ENCODE data around the gene C11orf42.

The C11orf42 gene, protein sequence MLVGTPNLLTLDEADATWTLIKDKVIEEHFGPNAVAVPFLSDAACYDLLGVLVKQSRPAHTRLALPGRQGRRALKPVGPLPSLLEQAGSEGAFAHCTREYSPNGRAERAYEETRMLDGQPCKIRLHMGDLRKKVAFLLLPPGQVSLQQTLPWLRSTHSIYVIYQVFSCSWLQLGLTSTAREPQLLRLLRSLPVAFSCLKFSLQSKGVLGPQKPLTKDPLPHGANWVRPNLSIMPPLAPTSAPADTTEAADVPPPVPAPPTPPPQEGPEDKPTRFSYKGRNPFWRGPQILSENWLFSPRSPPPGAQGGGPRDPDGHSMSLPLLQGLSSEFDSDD

DNA sequence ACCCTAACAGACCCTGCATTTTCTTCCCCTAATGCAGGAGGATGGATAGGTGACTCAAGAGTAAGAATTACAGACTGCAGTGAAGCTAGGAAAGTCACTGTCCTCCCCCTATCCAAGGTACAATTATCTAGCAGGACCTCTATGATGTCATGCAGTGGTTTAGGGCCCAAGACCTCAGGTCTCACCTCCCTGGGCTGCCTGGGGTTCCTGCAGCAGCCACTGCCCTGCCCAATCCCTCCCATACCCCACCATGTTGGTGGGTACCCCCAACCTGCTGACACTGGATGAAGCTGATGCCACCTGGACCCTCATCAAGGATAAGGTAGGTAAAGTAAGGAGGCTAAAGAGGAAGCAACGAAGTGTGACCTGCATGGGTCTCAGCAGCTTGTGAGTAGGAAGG, at the start of gene C11orf42:
C11orf42 (plus strand) TSS at position 192 of the 400 bp plus-strand sequence; CDS start at position 251, 59 bp downstream.
- no peak for DNase-seq

DNA sequence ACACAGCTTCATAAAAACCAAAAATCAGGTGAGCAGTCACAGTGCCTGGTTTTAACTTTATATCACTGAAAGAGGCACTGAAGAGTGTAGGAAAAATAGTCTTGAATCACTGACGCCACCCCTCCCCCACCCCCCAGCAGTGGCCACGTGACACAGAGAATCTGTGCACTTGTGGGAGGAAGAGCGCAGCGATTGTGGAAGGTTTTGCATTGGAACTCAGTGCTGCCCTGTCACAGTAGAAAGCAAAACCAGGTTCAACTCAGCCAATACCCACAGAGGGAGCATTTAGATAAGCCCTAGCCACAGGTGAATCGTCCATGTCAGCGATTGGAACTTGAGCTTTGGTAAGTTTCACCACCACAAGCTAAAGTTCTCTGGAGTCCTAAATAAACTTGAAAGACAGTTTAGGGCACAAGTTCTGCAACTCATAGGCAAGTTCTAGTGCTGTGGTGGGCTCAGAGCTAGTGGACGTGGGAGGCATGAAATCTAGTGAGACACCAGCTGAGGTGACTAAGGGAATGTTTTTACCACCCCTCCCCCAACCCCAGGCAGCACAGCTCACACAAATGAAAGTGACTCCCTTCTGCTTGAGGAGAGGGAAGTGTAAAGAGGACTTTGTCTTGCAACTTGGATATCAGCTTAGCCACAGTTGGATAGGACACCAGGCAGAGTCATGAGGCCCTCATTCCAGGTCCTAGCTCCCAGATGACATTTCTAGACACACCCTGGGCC, 48.6 kb upstream of the C11orf42 start:
- DNase-seq: no peak

DNA sequence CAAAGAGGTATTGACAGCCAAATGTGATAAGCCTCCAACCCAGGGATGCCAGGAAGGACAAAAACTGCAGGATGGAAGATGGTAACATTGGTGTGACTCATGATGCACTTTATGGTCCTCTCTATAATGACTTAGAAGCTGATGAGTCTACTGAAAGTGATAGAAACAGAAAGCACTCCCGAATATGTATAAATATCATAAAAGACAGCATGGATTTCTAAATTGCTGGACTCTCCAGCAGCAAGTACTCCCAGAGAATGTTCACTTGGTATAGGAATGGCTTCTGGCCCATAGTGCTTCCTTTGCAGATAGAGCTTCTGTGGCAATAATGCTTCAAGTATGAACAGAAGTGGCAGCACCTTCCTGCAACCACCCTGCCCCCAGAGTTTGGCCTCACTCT, 35.1 kb upstream of the C11orf42 start, which contains the start of gene OR52B2:
OR52B2 (minus strand) TSS at position 101 of the 400 bp plus-strand sequence; CDS start at position 101, 0 bp downstream.
- DNase-seq: no peak

DNA sequence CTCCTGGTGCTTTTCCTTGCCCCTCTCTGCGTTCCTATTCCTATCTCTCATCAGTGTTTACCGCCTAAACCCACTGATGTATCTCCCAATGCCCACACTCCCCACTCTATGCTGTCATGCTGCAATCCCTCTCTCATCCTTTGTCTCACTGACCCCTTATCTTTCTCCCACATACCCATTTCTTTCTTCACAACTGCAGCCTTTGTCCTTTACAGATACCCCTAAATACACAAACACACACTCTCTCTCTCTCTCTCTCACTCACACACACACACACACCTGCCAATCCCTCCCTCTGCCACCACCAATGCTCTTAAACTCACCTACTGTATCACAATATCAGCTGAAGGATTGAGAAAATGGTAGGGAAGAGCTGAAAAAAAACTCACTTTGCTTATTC, 29.9 kb upstream of the C11orf42 start:
- DNase-seq: no peak

DNA sequence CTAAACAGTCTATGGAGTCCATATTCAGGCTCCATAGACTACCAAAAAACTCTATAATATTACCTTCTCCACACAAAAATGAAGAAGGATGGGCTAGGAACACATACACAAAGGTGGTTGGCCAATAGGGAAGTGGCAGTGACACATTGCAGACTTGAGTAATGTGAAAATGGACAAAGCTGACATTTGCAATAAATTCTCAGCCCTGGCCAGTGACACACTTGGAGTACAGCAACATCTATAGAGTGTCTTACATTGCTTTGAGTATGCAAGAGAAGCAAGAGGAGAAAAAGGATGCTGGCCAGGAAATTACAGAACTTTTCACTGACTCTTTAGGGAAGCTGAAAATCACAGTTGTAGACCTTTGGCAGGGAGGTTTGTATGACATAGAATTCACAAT, 13.6 kb upstream of the C11orf42 start:
- no peak for DNase-seq

DNA sequence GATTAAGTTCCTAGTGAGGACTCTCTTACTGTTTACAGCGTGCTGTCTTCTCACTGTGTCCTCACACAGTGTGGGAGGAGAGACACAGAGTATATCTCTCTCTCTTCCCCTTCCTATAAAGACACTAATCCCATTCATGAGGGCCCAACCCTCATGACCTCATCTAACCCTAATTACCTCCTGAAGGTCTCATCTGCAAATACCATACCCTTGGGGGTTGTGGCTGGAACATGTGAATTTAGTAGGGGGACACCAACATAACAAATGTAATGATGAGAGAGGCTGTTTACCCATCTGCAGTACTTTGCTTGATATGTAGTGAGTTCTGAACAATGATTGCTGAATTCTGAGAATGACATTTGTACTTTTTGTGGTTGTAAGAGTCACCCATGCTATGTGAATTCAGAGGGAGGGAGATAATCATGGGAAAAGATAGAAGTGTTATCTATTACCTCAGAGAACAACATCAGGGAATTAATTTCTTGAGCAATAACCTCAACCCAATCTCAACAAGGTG, 11.2 kb upstream of the C11orf42 start:
- DNase-seq: no peak

DNA sequence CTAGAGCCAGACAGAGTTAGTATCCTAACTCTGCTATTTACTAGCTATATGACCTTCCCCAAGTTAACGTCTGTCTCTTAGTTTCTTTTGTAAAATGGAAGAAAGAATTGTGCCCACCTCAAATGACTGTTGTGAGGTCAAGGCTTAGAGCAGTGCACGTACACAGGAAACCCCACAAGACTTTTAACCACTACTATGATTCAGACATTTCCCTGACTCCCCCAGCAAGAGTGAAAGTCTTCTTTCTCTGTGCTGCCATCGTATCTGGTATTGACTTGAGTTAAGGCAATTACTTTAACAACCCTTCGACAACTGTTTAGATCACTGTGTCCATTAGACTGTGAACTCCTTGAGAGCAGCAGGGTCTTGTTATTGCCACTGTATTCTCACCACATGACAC, 9.0 kb upstream of the C11orf42 start:
- no peak for DNase-seq

DNA sequence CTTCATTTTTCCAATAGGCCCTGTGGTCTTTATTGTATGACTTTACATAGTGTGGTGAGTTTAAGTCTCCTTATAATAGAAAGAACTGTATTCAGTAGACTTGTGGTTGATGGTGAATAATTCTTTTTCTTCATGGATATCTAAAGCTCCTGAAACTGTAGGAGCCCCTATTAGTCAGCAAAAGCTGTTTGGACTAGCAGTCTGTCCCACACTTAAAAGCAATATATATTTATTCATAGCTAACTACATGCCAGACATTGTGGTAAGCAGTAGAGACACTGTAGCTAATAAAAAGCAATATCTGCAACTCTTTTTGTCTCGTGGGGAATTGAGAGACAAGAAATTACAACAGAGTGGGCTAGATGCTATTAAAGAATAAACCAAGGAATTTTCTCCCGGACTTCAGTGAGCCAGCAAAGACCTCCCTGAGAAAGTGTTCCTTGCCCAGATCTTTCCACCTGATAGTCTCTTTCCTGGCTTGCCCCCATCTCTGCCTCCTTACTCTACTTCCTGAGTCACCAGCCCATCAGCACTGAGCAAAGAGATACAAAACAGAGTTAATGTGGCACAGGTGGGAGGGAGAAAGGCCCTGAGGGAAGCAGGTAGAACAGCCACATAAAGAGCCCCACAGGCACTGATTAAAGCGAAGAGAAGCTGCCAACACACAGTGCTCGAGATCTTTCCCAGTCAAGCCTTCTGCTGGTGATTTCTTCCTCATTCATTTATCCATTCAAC, 7.7 kb upstream of the C11orf42 start:
- DNase-seq: no peak

DNA sequence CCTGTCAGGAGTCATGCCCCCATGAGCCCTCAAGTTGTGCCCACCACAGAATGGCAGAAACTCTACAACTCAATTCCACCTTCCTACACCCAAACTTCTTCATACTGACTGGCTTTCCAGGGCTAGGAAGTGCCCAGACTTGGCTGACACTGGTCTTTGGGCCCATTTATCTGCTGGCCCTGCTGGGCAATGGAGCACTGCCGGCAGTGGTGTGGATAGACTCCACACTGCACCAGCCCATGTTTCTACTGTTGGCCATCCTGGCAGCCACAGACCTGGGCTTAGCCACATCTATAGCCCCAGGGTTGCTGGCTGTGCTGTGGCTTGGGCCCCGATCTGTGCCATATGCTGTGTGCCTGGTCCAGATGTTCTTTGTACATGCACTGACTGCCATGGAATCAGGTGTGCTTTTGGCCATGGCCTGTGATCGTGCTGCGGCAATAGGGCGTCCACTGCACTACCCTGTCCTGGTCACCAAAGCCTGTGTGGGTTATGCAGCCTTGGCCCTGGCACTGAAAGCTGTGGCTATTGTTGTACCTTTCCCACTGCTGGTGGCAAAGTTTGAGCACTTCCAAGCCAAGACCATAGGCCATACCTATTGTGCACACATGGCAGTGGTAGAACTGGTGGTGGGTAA, 6.1 kb upstream of the C11orf42 start, which contains the start of gene OR52W1:
OR52W1 (plus strand) TSS at position 51 of the 637 bp plus-strand sequence; CDS start at position 51, 0 bp downstream.
- DNase-seq: no peak

DNA sequence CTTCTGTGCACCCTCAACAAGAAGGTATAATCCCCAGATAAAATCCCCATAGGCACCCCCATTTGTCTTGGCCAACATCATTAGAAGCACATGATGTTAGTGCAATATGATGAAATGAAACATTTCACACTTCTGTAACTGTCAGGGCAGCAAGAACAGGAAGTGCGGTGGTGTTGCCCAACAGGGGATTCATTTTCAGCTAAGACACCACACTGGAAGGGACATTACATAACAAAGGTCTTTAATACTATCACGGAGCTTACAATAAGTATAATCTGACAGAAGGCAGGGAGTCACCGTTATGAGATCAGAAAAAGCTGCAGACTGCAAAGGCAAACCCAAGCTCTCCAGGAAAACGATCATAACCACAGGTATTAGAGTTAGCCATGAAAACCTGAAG, 4.4 kb upstream of the C11orf42 start:
- no peak for DNase-seq

DNA sequence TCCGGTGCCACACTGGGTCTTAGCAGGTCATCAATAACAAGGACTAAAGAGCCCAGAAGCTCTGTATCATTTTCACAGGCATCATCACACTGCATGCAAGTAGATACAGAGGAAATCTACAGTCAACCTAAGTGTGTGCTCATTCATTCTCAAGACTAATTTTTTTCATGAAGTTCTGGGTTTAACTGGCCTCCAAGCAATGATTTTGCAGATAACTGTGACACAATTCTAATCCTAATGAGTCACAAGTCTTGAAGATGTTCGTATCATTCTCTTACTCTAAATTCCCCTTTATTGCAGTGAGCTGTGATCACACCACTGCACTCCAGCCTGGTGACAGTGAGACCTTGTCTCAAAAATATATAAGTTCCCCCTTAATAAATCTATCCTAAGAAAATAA, 3.9 kb upstream of the C11orf42 start:
- no peak for DNase-seq

DNA sequence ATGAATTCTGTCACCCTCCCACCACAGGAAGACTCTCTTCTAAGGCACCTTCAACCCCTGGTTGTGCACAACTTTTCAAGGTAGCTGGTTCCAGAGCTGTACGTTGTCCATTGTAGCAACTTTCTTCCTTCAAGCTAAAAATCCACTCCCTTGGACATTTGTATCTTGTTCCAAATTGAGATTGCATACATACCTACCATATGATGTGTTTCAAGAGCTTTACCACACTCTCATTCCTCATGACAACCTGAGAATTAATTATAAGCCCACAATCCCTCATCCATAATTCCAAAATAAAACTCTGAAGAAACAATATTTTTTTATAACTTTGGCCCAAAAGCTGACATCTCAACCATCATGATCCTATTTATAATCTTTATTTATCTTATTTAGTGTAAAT, 3.3 kb upstream of the C11orf42 start:
- no peak for DNase-seq

DNA sequence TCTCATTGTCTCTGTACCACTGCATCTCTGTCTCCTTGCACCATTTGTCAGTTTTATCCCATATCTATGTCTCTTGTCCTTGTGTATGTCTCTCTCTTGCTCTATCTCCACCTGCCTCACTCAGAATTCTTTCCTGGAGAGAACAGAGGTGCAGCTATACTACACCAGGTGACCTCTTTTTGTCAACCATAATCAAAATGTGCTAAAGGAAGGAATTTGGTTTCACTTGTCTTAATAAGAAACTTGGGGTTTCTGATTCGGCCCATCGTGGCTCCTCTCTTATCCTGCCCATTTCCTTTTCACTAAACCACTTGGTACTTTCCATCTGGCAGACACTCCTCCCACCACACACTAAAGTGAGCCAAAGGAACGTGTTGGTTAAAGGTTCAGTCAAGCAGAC, 2.0 kb upstream of the C11orf42 start:
- DNase-seq: no peak

DNA sequence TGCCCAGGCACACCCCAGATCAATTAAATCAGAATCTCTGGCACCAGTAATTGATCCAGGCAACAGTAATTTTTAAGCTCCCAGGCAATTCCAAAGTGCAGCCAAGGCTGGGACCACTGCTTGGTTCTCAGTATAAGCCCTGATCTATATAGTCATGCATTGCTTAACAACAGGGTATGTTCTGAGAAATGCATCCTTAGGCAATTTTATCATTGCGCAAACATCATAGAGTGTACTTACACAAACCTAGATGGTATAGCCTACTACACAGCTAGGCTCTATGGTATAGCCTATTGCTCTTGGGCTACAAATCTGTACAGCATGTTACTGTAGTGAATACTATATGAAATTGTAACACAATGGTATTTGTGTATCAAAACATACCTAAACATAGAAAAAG, 651 bp upstream of the C11orf42 start:
- DNase-seq: no peak

DNA sequence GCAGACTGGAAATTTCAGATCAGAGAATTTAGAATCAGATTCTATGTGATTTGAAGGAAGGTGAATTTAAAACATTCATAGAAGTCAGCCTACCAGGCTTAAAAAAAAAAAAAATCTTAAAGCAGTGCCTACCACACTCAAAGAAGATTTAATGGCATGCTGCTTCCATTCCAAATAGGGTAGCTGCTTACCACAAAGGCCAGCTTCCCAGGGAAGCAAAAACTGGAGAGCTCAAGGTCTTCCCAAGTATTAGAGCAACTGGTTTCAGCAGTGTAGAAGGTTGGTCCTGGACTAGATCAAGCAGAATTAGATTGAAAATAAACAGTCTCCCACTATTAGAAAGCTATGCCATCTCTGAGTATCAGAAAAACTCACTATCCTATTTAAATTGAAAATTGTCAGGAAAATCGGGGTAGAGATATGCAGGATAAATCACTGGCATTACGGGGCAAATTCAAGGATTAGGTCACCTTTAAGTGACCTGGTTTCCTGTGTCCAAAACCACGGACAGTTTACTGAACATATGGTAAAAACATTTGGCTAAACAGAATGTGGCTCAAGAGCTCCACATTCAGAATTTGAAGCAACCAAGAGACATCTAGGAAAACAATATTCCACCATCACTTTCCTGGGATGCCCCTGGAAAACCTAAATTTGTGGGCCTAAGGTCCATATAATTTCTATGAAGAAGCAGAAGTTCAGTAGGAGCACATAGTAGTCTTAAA, 1.3 kb downstream of the C11orf42 start:
- DNase-seq: no peak

DNA sequence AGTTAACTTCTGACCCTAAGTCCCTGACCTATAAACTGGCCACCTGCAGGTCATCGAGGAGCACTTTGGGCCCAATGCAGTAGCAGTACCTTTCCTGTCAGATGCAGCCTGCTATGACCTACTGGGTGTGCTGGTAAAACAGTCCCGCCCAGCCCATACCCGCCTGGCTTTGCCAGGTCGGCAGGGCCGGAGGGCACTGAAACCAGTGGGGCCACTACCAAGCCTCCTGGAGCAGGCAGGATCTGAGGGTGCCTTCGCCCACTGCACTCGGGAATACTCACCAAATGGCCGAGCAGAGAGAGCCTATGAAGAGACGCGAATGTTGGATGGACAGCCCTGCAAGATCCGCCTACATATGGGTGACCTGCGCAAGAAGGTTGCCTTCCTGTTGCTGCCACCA, 4.4 kb downstream of the C11orf42 start:
- no peak for DNase-seq

DNA sequence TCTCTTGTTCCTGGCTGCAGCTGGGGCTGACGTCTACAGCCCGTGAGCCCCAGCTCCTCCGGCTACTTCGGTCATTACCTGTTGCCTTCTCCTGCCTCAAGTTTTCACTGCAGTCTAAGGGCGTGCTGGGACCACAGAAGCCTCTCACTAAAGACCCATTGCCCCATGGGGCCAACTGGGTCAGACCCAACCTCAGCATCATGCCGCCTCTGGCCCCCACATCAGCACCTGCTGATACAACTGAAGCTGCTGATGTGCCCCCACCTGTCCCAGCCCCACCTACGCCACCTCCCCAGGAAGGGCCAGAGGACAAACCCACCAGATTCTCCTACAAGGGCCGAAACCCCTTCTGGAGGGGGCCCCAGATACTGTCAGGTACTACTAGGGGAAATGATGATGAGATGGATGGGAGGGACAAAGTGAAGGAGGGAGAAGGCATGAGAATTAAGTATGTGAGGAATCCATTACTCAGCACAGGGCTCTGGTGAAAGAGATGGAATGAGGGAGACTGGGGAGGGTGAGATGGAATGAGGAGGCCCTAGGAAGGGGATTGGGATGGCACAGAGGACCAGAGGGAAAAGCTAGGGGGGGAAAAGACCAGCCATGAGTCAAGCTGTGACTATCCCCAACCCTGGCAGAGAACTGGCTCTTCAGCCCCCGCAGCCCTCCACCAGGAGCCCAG, 5.1 kb downstream of the C11orf42 start:
- no peak for DNase-seq

DNA sequence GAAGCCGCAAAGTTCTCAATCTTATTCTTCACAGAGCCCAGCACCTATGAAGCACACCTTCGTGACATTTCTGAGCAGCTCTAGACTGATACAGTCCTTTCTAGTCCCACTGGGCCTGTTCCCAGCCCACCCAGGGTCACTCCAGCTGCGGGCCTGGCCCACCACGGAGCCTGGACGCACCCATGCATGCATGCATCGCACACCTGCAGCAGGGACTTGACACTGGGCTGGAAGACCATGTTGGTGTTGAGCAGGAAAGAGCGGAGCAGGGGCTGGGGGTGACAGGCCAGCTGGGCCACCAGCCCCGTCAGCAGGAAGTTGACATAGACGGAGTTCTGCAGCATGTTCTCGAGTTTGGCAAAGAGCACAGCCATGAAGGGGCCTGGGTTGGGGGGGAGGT, 9.2 kb downstream of the C11orf42 start:
- DNase-seq: no peak

DNA sequence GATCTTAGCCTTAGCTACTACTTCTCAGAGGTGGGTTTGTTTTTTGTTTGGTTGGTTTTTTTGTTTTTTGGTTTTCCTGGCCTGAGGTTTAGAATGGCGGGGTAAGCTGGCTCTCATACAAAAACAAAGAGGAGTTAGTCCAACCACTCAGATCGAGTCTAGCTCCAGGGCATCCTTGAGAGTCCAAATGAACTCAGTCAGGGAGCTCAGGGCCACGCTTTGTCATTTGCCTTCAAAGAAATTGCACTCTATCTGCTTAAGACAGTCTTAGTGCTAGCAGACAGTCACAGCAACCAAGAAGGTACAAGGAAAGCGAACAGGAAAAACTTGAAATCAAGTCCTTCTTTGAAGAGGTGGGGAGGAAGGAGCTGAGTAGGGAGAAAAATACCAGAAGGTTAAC, 11.1 kb downstream of the C11orf42 start:
- no peak for DNase-seq

DNA sequence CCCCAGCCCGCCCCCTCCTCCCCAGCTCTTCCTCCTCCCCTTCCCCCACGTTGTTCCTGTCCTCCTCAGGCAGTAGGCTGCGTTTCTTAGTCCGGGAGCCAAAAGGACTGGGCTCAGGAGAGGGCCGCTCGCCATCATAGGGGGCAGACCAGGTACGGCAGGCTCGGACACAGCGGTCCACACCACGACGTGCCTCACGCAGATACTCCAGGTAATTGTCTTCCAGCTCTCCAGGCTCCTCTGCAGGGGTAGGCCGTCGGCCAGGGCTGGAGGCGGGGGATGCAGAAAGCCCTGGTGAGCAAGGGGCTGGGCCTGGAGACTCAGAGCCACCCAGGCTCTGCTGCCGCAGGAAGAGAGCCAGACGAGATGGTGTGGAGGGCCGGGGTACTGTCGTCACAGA, 12.4 kb downstream of the C11orf42 start:
- DNase-seq: no peak

DNA sequence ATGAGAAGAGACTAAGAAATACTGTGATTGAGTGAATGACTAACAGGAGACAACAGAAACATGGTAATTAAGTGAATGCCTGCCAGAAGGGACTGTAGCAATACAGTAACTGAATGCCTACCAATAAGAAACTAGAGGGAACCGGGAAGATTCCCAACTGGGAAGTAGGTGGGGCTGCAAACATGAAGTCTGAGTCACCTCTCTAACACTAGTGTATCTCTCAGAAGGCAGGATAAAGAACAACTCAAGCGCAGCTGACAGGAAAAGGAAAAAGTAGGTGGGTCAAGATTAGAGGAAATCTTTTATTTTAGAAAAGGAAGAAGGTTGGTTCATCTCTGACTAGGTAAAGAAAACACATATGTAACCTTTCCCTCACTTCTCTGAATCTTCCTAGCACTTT, 14.0 kb downstream of the C11orf42 start:
- DNase-seq: no peak

DNA sequence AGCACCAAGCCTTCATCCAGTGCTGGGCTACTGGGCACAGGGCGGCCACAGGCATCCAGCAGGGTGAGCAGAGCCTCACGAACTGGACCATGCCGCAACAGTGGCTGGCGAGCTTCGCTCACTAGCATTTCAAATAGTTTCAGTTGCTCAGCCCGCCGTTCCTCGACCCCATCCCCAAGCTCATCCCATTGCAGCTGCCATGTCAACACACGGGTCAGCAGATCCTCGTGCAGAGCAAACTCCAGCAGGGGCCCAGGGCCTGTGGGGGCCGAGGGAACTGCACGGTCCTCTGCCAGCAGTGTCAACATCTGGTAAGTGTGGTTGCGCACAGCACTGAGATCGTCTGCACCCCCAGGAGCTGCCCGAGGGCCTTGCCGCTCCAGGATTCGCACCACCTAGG, 18.5 kb downstream of the C11orf42 start:
- DNase-seq: no peak
